HG03354 (cell line): Measurements from ENCODE around the gene YTHDF2.
"Not testable (repeated sequence)": the region's sequence is repeated elsewhere in the genome, so short reads cannot be mapped to it uniquely, and the experiment has no call there.

Experiments used
- ATAC-seq: cut with Tn5 transposase; IDR thresholded peaks from one replicate; pipeline ENCODE4 v1.9.1; 2021; ENCODE audit warnings: mild to moderate bottlenecking; ENCODE audit not compliant: unreplicated experiment, poor library complexity, severe bottlenecking

The YTHDF2 gene

DNA sequence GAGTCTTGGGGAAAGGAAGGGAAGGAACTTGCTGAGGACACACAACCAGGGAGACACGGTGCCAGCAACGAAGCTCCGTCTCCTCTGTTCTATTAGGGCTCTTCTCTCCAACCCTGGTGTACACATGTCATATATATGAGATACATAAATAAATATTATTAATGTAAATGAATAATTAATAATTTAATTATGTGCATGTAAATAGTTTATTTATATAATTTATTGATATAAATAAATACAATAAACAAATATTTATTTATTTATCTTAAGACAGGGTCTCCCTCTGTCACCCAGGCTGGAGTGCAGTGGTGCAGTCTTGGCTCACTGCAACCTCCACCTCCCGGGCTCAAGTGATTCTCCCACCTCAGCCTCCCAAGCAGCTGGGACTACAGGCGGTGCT, 57.8 kb downstream of the YTHDF2 start:
- ATAC-seq, result not testable (repeated sequence)

DNA sequence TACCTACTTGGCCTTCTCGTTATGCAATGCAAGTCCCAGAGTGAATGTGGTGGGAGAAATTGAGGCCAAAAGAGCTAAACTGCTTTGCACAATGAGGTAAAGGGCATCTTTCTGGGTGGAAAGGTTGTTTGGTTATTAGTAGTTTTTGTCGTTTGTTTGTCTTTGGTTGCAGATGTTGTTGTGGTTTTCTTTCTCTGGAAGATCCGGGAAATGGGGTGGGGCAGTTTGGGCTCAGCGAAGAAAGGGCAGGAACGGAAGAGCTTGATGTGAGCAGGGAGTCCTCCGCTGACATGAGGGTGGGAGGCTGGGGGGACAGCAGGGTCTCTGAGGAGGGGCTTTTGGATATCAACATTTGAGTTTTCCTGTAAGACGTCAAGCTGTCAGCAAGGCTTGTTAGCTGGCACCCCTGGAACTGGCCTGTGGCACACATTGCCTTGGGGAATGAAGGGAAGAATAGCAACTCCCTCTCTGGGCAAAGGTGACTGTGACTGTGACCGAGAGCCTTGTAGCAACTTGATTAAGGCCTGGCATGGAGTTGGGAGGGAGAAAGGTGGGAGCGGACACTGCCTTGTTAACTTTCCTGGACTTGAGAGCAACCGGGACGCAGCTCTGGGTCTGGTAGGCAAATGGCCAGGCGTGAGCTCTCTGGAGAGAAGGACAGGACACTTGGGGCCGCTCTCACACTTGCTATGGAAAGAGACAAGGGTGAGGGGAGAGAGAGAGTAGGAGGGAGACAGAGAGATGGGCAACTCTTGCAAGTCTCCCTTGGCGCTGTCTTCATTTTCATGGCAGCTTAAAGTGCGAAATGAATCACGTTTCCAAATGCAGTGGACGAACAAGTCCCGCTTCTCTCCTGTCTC, 59.8 kb downstream of the YTHDF2 start:
- no peak for ATAC-seq

DNA sequence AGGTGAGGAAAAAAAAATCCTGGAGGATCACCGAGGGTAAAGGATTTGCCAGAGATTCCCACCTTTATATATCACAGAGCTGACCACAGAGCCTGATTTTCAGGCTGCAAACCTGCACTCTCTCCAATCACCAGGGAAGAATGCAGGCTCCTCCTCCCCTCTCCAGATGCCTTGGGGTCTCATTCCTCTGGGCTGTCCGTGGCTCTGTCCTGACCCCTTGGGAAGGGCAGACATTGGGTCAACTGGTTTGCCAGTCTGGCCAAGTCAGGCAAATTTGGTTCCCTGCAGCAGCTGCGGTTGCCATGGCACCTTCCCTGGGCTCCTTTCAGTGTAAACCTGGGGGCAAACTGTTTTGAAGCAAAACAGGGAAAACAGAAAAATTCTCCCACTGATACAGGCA, 63.6 kb downstream of the YTHDF2 start:
- no peak for ATAC-seq

DNA sequence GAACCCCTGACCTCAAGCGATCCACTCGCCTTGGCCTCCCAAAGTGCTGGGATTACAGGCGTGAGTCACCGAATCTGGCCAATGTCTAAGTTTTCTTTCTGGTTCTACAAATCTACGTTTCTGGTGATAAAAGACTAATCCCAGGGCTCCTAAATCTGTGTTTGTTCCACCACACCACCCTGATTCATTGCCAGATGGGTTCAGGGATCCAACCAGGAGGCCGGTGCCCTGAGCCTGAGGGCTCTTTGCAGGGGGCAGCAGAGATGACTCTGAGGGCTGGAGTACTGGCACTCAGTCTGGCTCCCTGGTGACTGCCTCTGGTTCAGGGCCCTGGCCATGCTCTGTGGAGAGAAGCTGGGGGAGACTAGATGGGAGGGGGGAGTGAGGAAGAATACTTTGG, 64.7 kb downstream of the YTHDF2 start:
- ATAC-seq, result no peak

DNA sequence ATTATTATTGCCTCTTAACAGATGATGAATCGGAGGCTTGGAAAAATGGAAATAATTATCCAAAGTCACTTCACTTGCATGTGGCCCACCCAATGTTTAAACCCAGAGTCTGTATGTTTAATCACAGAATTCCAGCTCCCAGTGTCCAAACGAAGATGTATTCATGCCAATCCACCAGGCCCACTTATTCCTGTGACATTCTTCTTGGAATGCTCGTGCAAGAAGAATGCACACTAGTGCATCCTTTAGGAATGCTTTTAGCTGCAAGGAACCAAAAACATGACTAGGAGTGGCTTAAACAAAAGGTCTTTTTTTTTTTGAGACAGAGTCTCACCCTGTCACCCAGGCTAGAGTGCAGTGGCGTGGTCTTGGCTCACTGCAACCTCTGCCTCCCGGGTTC, 66.3 kb downstream of the YTHDF2 start:
- no peak for ATAC-seq

DNA sequence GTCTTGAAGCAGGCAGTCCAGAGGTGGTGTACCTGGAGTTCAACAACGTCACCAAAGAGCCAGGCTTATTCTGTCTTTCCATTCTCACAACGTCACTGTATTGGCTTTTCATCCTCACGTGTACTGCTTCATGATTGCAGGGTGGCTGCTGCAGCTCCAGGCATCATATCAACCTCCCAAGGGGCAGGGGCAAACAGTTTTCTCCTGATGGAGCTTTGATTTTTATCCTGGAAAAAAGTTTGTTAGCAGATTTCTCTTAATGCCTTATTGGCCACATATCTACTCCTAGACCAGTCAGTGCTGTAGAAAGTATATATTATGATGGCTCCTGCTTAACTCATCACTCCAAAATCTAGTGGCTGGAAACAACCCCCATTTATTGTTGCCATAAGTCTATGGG, 66.9 kb downstream of the YTHDF2 start:
- no peak for ATAC-seq

DNA sequence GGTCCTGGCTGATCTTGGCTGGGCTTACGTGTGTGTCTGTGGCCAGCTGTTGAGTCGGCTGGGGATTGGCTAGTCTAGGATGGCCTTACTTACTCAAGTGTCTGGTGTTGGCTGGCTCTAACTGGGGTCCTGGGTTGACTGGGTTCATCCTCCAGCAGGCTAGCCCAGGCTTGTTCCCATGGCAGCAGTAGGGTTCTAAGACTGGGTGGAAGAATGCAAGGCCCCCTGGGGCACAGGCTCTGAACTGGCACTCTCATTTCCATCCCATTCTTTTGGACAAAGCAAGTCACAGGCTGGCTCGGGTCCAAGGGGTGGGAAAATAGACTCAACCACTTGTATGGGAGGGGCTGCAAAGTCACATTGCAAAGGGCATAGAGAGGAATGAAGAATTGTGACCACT, 67.3 kb downstream of the YTHDF2 start:
- ATAC-seq, result no peak

DNA sequence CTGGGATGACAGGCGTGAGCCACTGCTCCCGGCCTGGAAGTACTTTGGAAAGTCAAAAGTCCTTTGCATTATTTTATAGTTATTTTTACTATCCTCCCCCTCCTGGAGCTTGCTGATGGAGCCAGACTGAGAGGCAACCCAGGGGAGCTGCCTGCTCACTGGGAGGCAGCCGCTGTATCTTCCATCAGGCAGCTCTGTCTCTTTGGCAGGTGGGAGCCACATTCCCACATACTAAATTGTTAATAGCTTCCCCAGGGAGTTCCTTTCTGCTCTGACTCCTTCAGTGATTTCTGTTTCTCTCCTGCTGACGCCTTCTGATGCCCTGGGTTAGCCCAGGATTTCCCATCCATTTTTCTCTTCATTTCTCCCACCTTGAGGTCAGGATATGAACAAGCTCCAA, 70.3 kb downstream of the YTHDF2 start:
- no peak for ATAC-seq

DNA sequence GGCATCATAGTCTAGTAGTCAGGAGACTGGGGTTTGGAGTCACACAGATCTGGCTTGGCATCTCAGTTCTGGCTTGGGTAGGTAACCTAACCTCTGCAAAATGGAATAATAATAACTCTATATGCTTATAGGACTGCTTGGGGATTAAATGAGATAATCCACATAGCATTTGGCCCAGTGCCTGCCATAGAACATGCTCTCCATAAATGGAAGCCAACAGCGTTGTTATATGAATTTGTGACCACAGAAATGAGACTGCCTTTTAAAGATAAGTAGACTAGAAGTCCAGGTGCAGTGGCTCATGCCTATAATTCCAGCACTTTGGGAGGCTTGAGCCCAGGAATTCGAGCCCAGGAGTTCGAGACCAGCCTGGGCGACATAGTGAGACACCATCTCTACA, 71.2 kb downstream of the YTHDF2 start:
- no peak for ATAC-seq

DNA sequence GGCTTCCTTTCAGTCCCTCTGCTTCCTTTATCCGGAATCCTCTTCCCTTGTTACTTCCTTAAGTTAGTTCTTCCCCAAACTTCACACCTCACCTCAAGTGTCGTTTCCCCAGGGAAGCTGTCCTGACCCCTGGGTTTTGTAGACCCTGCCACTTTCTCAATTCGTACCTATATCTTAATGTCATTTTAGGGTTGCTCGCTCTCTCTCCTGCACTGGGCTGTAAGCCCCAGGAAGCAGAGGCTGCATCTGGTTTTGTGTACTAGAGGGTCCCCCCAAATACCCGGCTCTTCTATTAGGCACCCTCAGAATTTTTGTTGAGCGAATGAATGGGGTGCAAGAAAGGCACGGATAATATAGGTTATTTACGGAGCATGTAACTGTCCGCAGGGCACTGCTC, 74.6 kb downstream of the YTHDF2 start:
- ATAC-seq, result no peak

DNA sequence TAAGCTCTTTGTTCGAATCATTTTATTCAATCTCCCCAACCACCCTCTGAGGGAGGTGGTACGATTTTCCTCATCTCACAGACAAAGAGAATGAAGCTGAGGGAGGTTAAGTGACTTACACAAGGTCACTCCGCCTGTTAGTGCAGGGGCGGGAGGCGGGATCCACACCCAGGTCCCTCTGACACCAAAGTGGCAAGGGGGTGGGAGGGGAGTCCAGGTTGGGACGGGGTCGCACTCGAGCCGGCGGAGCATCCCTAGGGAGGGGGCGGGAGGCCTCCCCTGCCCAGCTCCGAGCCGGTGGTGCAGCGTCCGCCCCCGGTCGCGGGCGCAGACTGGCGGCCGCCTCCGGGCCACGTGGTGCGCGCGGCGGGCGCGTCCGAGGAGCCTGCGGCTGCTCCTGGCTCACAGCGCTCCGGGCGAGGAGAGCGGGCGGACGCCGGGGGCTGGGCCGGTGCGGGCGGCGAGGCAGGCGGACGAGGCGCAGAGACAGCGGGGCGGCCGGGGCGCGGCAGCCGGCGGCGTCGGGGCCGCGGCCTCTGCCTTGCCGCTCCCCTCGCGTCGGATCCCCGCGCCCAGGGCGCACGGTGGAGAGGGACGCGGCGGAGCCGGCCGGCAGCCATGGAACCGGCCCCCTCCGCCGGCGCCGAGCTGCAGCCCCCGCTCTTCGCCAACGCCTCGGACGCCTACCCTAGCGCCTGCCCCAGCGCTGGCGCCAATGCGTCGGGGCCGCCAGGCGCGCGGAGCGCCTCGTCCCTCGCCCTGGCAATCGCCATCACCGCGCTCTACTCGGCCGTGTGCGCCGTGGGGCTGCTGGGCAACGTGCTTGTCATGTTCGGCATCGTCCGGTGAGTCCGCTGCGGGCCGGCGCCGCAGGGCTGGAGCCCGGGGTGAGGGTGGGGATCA, 75.3 kb downstream of the YTHDF2 start, which contains the start of gene OPRD1:
TSS of gene OPRD1 (plus strand) at position 405 of the 903 bp plus-strand sequence. CDS start at position 619, 214 bp downstream.
- no peak for ATAC-seq

DNA sequence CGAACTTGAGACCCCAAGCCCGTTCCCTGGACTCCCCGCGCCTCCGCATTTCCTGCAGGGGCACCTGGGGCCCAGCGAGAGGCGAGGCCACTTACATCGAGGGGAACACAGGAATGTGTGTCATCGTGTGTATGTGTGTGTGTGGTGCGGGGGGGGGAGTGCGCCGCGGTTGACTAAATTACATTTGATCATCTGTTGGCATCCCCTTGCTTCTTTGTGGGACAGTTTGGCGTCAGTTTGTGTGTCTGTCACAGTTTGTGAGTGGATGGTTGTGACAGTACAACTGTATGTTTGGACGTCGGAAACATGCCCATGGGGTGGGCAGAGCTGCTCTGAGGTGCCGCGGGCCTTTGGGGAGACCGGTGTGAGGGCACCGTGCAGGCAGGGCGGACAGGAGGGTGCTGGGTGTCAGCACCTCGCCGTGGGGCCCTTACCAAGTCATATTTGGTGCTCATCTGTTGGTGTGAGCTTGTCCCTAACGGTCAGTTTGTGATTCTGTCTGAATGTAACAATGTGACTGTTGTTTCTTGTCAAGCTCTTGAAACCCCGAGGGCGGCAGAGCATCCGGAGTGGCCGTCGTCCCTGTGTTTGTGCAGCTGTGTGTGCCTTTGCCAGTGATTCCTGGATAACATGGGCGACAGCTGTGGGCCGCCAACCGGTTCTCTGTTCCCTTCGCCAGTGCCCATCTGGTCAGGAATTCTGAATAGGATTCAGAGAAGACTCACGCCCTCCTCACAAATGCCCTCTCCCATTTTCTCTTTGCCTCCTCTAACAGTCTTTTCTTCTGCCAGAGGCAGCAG, 76.1 kb downstream of the YTHDF2 start:
- ATAC-seq, result no peak

DNA sequence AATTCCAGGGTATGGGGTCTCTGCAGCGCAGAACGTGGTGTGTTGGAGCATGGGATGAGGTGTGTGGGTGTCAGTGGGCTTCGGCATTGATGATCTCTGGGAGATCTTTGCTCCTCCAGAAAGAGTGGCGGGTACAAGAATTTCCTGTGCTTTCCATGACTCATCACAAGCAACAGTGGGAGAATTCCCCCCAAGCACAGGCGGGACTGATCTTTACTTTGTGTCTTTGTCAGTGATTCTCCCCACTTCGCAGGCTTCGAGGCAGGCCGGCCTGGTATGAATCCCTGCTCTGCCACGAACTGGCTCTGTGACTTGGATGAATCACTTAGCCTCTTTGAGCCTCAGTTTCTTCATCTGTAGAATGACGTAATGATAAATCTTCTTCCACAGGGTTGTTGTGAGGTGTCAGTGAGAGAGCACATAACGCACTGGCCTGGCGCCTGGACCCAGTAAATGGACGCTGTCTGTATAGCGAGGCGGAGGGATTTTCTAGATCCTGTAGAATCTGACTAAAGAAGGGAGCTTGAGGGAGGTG, 77.3 kb downstream of the YTHDF2 start:
- ATAC-seq, result no peak

DNA sequence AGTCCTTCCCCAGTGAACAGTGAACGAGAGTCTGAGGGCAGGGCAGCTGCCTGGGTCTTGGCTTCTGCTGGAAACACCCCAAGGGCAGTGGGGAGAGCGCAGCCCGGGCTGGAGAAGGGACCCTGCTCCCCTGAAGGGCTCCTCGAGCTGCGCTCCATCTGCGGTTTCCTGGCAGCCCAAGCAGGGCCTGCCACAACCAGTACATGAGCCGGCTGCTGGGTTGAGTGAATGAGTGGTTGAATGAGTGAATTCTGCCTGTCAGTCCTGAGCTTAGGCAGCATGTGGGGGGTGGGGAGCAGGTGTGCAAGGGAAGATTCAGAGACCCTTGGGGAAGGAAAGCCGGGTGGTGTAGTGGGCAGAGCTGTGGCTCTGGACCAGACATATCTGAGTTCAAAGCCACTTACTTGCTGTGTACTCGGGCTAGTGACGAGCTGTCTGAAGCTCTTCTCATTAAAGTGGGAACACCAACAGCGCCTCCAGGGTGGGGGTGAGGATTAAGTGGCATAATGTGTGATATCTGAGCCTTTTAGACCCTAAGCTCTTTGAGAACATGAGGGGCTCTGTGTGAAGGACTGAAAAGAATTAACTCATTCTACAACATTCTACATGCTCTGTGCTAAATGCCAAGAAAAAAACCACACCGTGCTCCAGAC, 78.9 kb downstream of the YTHDF2 start:
- ATAC-seq, result no peak

DNA sequence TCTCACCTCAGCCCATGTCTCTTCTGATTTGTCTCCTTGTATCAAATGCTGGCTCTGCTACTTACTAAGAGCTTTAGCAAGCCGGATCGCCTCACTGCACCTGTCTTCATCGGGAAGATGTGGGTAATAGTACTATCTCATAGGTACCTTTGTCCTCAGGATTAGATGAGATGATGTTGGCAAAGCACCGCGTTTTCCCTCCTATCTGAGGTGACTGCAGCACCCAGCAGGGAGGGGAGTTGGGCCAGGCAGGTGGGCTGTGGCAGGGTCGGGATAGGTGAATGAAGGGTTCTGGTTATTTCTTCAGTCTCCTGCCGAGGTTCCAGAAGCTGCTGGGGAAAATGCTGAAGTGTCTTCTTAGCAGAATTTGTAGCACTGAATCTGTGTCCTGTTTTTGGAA, 80.4 kb downstream of the YTHDF2 start:
- ATAC-seq, result no peak

DNA sequence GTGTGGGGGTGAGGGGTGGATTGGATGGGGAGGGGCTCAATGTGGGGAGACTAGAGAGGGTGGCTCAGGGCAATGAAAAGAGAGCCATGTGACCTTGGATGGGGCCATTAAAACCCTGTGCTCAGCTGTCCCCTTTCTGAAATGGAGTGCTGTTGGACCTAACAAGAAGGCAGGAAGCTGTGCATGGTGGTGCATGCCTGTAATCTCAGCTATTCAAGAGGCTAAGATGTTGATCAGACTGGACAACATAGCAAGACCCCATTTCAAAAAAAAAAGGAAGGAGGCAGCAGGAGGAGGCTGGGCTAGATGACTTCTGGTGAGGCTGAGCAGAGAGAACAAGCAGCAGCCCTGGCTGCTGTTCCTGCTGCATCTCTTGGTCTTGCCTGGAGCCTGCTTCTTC, 82.3 kb downstream of the YTHDF2 start:
- no peak for ATAC-seq
